ENCODE data around the gene CES3.
"Not testable (repeated sequence)": the region's sequence is repeated elsewhere in the genome, so short reads cannot be mapped to it uniquely, and the experiment has no call there.

CES3 gene

GRCh38 chr16:66953462-66954096, 7.5 kb upstream of the CES3 start:
- H3K9me3 ChIP-seq (ENCODE audit: control insufficient read depth, low read length) = peaks cover 4% of the 10 kb centered on the region
- no peaks in the 10 kb centered on the region for H3K4me1 ChIP-seq (ENCODE audit: control insufficient read depth, insufficient read depth, low read length)
- no peak overlapping the region for H3K27ac ChIP-seq (ENCODE audit: insufficient read depth, low read depth, low read length, poor library complexity, severe bottlenecking)
- H3K36me3 ChIP-seq (ENCODE audit: control insufficient read depth, insufficient read depth, low read length) = no peaks in the 10 kb centered on the region
- no peak overlapping the region for H3K4me3 ChIP-seq (ENCODE audit: insufficient read depth, low read depth, low read length)
- 88 to 93% methylated on average over 10 of the region's 10 CpGs for WGBS, 2 experiments
- H3K27me3 ChIP-seq (ENCODE audit: control insufficient read depth, insufficient read depth, low read length, poor library complexity, severe bottlenecking) = peaks cover 8% of the 10 kb centered on the region

GRCh38 chr16:66954097-66954659, 6.9 kb upstream of the CES3 start:
- Histone ChIP-seq H3K4me1 (ENCODE audit: control insufficient read depth, insufficient read depth, low read length) (no peaks in the 10 kb centered on the region), H3K27me3 (ENCODE audit: control insufficient read depth, insufficient read depth, low read length, poor library complexity, severe bottlenecking) (peaks cover 2% of the 10 kb centered on the region), H3K9me3 (ENCODE audit: control insufficient read depth, low read length) (peaks cover 4% of the 10 kb centered on the region), H3K36me3 (ENCODE audit: control insufficient read depth, insufficient read depth, low read length) (no peaks in the 10 kb centered on the region), H3K27ac (ENCODE audit: insufficient read depth, low read depth, low read length, poor library complexity, severe bottlenecking) (no peak overlapping the region), H3K4me3 (ENCODE audit: insufficient read depth, low read depth, low read length) (no peak overlapping the region)
- 47 to 53% methylated on average over 8 of the region's 8 CpGs for WGBS, 2 experiments

GRCh38 chr16:66955363-66956153, 5.5 kb upstream of the CES3 start:
- H3K9me3 ChIP-seq (ENCODE audit: control insufficient read depth, low read length); H3K4me3 ChIP-seq (ENCODE audit: insufficient read depth, low read depth, low read length); H3K27ac ChIP-seq (ENCODE audit: insufficient read depth, low read depth, low read length, poor library complexity, severe bottlenecking); H3K27me3 ChIP-seq (ENCODE audit: control insufficient read depth, insufficient read depth, low read length, poor library complexity, severe bottlenecking); H3K4me1 ChIP-seq (ENCODE audit: control insufficient read depth, insufficient read depth, low read length); H3K36me3 ChIP-seq (ENCODE audit: control insufficient read depth, insufficient read depth, low read length): not testable (repeated sequence)
- WGBS, 2 experiments = 92 to 94% methylated on average over 15 to 17 of the region's 17 CpGs

- not testable (repeated sequence) for H3K4me3 ChIP-seq (ENCODE audit: insufficient read depth, low read depth, low read length); H3K27ac ChIP-seq (ENCODE audit: insufficient read depth, low read depth, low read length, poor library complexity, severe bottlenecking)
- WGBS, 2 experiments = 100% methylated on average over 1 of the region's 1 CpG; no CpG with 5 or more reads in 1 of the 2 experiments
Measured at GRCh38 chr16:66956154-66956457, 5.0 kb upstream of the CES3 start.

GRCh38 chr16:66958857-66959703, 2.0 kb upstream of the CES3 start:
- no peak overlapping the region for H3K4me3 ChIP-seq (ENCODE audit: insufficient read depth, low read depth, low read length)
- no peaks in the 10 kb centered on the region for H3K9me3 ChIP-seq (ENCODE audit: control insufficient read depth, low read length)
- H3K36me3 ChIP-seq (ENCODE audit: control insufficient read depth, insufficient read depth, low read length) = no peaks in the 10 kb centered on the region
- 84 to 86% methylated on average over 7 of the region's 7 CpGs for WGBS, 2 experiments
- no peaks in the 10 kb centered on the region for H3K4me1 ChIP-seq (ENCODE audit: control insufficient read depth, insufficient read depth, low read length)
- H3K27ac ChIP-seq (ENCODE audit: insufficient read depth, low read depth, low read length, poor library complexity, severe bottlenecking) = no peak overlapping the region
- H3K27me3 ChIP-seq (ENCODE audit: control insufficient read depth, insufficient read depth, low read length, poor library complexity, severe bottlenecking) = no peaks in the 10 kb centered on the region

More at GRCh38 chr16:66956154-66956457, 5.0 kb upstream of the CES3 start:
- not testable (repeated sequence) for H3K4me1 ChIP-seq (ENCODE audit: control insufficient read depth, insufficient read depth, low read length); H3K9me3 ChIP-seq (ENCODE audit: control insufficient read depth, low read length); H3K27me3 ChIP-seq (ENCODE audit: control insufficient read depth, insufficient read depth, low read length, poor library complexity, severe bottlenecking); H3K36me3 ChIP-seq (ENCODE audit: control insufficient read depth, insufficient read depth, low read length)

GRCh38 chr16:66959704-66960161, 1.3 kb upstream of the CES3 start:
- Histone ChIP-seq H3K4me1 (ENCODE audit: control insufficient read depth, insufficient read depth, low read length) (no peaks in the 10 kb centered on the region), H3K27me3 (ENCODE audit: control insufficient read depth, insufficient read depth, low read length, poor library complexity, severe bottlenecking) (no peaks in the 10 kb centered on the region), H3K27ac (ENCODE audit: insufficient read depth, low read depth, low read length, poor library complexity, severe bottlenecking) (no peak overlapping the region), H3K36me3 (ENCODE audit: control insufficient read depth, insufficient read depth, low read length) (no peaks in the 10 kb centered on the region), H3K4me3 (ENCODE audit: insufficient read depth, low read depth, low read length) (no peak overlapping the region), H3K9me3 (ENCODE audit: control insufficient read depth, low read length) (no peaks in the 10 kb centered on the region)
- 90 to 91% methylated on average over 5 of the region's 5 CpGs for WGBS, 2 experiments

- H3K27me3 ChIP-seq (ENCODE audit: control insufficient read depth, insufficient read depth, low read length, poor library complexity, severe bottlenecking) = no peaks in the 10 kb centered on the region
- no peaks in the 10 kb centered on the region for H3K4me1 ChIP-seq (ENCODE audit: control insufficient read depth, insufficient read depth, low read length)
- H3K4me3 ChIP-seq (ENCODE audit: insufficient read depth, low read depth, low read length) = no peak overlapping the region
- no peaks in the 10 kb centered on the region for H3K9me3 ChIP-seq (ENCODE audit: control insufficient read depth, low read length)
- H3K36me3 ChIP-seq (ENCODE audit: control insufficient read depth, insufficient read depth, low read length) = no peaks in the 10 kb centered on the region
- WGBS, 2 experiments = 87 to 91% methylated on average over 1 of the region's 1 CpG
- no peak overlapping the region for H3K27ac ChIP-seq (ENCODE audit: insufficient read depth, low read depth, low read length, poor library complexity, severe bottlenecking)
Measured at GRCh38 chr16:66960270-66960669, 796 bp upstream of the CES3 start.

- no peaks in the 10 kb centered on the region for H3K4me1 ChIP-seq (ENCODE audit: control insufficient read depth, insufficient read depth, low read length)
- 93% methylated on average over 5 of the region's 5 CpGs for WGBS, 2 experiments
Measured at GRCh38 chr16:66961914-66962313, 848 bp downstream of the CES3 start.

GRCh38 chr16:66964049-66964448, 3.0 kb downstream of the CES3 start:
- 93 to 94% methylated on average over 6 of the region's 6 CpGs for WGBS, 2 experiments
- no peaks in the 10 kb centered on the region for H3K4me1 ChIP-seq (ENCODE audit: control insufficient read depth, insufficient read depth, low read length)
- H3K36me3 ChIP-seq (ENCODE audit: control insufficient read depth, insufficient read depth, low read length) = no peaks in the 10 kb centered on the region
- no peaks in the 10 kb centered on the region for H3K9me3 ChIP-seq (ENCODE audit: control insufficient read depth, low read length)
- no peaks in the 10 kb centered on the region for H3K27me3 ChIP-seq (ENCODE audit: control insufficient read depth, insufficient read depth, low read length, poor library complexity, severe bottlenecking)
- no peak overlapping the region for H3K4me3 ChIP-seq (ENCODE audit: insufficient read depth, low read depth, low read length)
- H3K27ac ChIP-seq (ENCODE audit: insufficient read depth, low read depth, low read length, poor library complexity, severe bottlenecking) = no peak overlapping the region

More at GRCh38 chr16:66961914-66962313, 848 bp downstream of the CES3 start:
- Histone ChIP-seq H3K4me3 (ENCODE audit: insufficient read depth, low read depth, low read length) (no peak overlapping the region), H3K9me3 (ENCODE audit: control insufficient read depth, low read length) (no peaks in the 10 kb centered on the region), H3K36me3 (ENCODE audit: control insufficient read depth, insufficient read depth, low read length) (no peaks in the 10 kb centered on the region), H3K27ac (ENCODE audit: insufficient read depth, low read depth, low read length, poor library complexity, severe bottlenecking) (no peak overlapping the region), H3K27me3 (ENCODE audit: control insufficient read depth, insufficient read depth, low read length, poor library complexity, severe bottlenecking) (no peaks in the 10 kb centered on the region)

- 91% methylated on average over 5 of the region's 5 CpGs for WGBS, 2 experiments
- no peaks in the 10 kb centered on the region for H3K9me3 ChIP-seq (ENCODE audit: control insufficient read depth, low read length)
- no peaks in the 10 kb centered on the region for H3K27me3 ChIP-seq (ENCODE audit: control insufficient read depth, insufficient read depth, low read length, poor library complexity, severe bottlenecking)
- H3K4me1 ChIP-seq (ENCODE audit: control insufficient read depth, insufficient read depth, low read length) = no peaks in the 10 kb centered on the region
- no peaks in the 10 kb centered on the region for H3K36me3 ChIP-seq (ENCODE audit: control insufficient read depth, insufficient read depth, low read length)
- no peak overlapping the region for H3K4me3 ChIP-seq (ENCODE audit: insufficient read depth, low read depth, low read length)
- no peak overlapping the region for H3K27ac ChIP-seq (ENCODE audit: insufficient read depth, low read depth, low read length, poor library complexity, severe bottlenecking)
Measured at GRCh38 chr16:66968847-66969246, 7.8 kb downstream of the CES3 start.

All from ectodermal cell (in vitro differentiated cells).